Omental fat pad (tissue), 4 donors: ENCODE data around the gene A2ML1. TPM values are rescaled to one million over a fixed set of nuclear protein-coding genes. Genes with fewer than 3 reads are reported as not detected.

Source experiments
- ATAC-seq: fragments of 150-250 bp; one replicate; pipeline ENCODE4 v1.9.1; 2016; ENCODE audit warnings: mild to moderate bottlenecking, moderate library complexity; ENCODE audit not compliant: low FRiP score
- DNase-seq: peaks from one replicate; pipeline ENCODE4 v3.0.0-alpha.2; 2019; ENCODE audit warnings: low spot score
- total RNA-seq, 4 donors: library from RNA; depleted of rRNA; stranded (reverse); fragments of >200 nt; gene quantifications; one replicate each; pipeline ENCODE4 v1.1.0, GENCODE V29; 2016
- TF ChIP-seq, protein P1 (sequence below), 3 donors: fragments of 450-650 bp; IDR thresholded peaks; one replicate each; pipeline ENCODE4 v1.5.1; 2016 to 2017; ENCODE audit warnings: antibody characterized with exemption in 3 of 3, mild to moderate bottlenecking in 3 of 3, moderate library complexity in 2 of 3

The A2ML1 gene
- total RNA-seq, 4 donors from 2014 or later = not detected

DNA sequence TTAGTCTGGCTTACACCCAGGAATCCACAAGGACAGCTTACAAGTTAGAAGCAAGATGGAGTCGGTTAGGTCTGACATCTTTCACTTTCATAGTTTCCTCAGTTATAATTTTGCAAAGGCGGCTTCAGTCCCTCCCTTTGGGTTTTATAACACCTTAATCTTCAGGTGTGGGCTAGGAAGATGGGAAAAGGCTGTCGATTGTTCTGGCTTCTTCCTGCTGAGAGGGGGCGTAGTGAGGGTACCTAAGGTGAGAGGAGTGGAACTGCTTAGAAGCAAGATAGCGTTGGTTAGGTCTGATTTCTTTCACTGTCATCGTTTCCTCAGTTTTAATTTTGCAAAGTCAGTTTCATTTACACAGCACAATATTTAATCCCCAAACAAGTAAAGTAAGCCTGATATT, 10.1 kb downstream of the A2ML1 start:
- no peak for ATAC-seq

DNA sequence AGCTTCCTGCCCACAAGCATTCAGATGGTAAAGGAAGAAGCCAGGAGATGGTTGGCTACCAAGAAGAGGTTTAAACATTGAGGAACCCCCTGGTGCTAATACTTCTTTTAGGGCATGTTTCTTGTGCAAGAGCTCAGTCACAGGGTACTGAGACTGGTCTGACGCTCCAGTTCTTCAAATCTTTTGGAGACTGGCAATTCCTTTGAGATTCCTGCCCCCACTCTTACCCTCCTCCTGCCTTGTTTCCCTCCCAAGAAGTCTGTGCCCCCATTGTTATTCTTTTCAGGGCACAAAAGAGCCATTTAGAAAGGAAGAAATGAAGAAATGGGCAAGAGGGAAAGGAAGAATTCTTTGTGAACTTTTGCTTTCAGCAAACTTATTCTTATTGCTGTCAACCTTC, 11.8 kb downstream of the A2ML1 start:
- DNase-seq = no peak
- no peak for ATAC-seq
- TF ChIP-seq, protein P1, sequence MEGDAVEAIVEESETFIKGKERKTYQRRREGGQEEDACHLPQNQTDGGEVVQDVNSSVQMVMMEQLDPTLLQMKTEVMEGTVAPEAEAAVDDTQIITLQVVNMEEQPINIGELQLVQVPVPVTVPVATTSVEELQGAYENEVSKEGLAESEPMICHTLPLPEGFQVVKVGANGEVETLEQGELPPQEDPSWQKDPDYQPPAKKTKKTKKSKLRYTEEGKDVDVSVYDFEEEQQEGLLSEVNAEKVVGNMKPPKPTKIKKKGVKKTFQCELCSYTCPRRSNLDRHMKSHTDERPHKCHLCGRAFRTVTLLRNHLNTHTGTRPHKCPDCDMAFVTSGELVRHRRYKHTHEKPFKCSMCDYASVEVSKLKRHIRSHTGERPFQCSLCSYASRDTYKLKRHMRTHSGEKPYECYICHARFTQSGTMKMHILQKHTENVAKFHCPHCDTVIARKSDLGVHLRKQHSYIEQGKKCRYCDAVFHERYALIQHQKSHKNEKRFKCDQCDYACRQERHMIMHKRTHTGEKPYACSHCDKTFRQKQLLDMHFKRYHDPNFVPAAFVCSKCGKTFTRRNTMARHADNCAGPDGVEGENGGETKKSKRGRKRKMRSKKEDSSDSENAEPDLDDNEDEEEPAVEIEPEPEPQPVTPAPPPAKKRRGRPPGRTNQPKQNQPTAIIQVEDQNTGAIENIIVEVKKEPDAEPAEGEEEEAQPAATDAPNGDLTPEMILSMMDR (IDR thresholded peaks at IDR 0.05) = no peak

More for the DNA sequence above, 10.1 kb downstream of the A2ML1 start:
- TF ChIP-seq, protein P1 (IDR thresholded peaks at IDR 0.05) = no peak
- no peak for DNase-seq

DNA sequence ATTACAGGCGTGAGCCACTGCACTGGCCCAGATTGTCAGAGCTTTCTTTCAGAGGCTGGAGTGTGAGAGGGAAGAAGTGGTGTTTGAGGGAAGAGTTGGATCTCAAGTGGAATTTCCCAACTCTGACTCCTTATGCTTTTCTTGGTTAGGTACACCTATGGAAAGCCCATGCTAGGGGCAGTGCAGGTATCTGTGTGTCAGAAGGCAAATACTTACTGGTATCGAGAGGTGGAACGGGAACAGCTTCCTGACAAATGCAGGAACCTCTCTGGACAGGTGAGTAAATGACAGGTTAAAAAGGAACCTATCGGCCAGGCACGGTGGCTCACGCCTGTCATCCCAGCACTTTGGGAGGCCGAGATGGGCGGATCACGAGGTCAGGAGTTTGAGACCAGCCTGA, 14.9 kb downstream of the A2ML1 start:
- TF ChIP-seq, protein P1 (IDR thresholded peaks at IDR 0.05) = no peak
- DNase-seq (no peak), ATAC-seq (no peak)

DNA sequence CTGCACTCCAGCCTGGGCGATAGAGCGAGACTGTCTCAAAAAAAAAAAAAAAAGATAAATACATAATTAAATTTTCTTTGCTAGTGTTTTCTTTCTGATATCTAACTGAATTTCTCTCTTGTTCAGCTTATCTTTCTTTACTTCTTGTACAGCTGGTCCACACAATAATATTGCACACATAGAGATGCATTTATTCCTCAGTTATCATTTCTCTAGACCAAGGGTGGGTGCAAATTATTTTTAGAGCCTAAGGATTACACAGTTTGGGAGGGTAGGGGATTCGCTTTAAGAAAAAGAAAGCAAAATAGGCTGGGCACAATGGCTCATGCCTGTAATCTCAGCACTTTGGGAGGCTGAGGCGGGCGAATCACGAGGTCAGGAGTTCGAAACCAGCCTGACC, 17.9 kb downstream of the A2ML1 start:
- DNase-seq (no peak), ATAC-seq (no peak)
- TF ChIP-seq, protein P1 (IDR thresholded peaks at IDR 0.05) = no peak

DNA sequence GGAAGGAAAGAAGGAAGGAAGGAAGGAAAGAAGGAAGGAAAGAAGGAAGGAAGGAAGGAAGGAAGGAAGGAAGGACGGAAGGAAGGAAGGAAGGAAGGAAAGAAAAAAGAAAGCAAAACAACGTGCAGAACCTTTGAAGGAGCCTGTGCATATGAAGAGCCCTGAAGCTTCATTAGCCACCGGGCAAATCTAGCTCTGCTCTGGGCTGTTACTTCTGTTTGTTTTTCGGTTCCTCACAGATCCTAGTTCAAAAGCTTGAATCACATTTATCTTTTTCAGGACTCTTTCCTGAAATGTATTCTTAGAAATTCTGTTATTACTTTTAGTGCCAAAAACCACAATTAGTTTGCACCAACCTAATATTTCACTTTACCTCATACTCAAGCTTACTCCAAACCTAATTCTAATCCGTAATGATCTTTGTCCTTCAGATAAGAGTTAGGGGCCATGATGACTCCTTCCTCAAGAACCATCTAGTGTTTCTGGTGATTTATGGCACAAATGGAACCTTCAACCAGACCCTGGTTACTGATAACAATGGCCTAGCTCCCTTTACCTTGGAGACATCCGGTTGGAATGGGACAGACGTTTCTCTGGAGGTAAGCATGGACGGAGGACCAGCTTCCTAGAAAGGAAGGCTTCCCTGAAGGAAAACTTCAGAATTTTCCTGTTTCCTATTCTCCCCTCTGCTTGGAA, 18.7 kb downstream of the A2ML1 start:
- DNase-seq = no peak
- no peak for ATAC-seq
- TF ChIP-seq, protein P1 (IDR thresholded peaks at IDR 0.05) = no peak

DNA sequence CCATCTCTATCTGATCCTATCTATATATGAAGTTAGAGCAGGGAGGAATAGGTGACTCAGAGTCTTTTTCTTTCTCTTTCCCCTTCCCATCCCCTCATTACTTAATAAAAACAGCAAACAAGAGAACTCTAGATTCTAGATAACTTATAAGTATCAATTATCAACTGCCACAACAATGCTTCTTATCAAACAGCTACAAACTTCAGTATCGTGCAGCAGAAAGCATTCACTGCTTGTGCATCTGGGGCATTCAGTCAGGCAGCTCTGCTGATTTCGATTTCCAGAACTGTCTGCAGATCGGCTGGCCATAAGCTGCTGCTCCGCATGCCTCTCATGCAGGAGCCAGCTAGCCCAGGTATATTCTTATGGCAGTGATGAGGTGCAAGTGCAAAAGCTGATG, 19.4 kb downstream of the A2ML1 start:
- no peak for ATAC-seq
- no peak for DNase-seq
- TF ChIP-seq, protein P1 (IDR thresholded peaks at IDR 0.05) = no peak

DNA sequence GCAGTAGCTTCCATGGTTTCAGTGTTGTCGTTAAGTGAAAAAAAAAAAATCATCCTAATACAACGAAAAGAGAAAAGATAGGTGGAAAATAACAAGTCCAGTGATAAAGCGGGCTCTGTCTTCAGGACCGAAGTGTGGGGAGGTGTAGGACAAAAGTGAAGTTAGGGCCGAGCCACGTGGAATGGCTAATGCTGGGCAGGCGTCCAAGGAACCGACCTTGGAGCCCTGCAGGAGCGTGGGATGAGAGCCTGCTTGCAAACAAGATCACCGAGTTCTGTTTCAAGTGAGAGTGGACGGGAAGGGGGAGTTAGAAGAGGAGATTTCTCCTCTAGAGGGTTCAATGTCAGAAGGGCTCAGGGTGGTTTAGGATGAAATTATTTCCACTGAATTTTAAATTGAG, 22.2 kb downstream of the A2ML1 start:
- no peak for ATAC-seq
- DNase-seq = no peak
- TF ChIP-seq, protein P1 (IDR thresholded peaks at IDR 0.05) = no peak
